HG03060 (cell line): ENCODE data around the gene ATP1A2.
"Not testable (repeated sequence)": the region's sequence is repeated elsewhere in the genome, so short reads cannot be mapped to it uniquely, and the experiment has no call there.

Experiments used
- ATAC-seq: cut with Tn5 transposase; IDR thresholded peaks from one replicate; pipeline ENCODE4 v1.9.1; 2021; ENCODE audit warnings: low read depth, moderate number of reproducible peaks; ENCODE audit not compliant: unreplicated experiment

Gene ATP1A2

GRCh38 chr1:160122978-160123495, 7.5 kb downstream of the ATP1A2 start:
- ATAC-seq: no peak

GRCh38 chr1:160123726-160124125, 8.2 kb downstream of the ATP1A2 start:
- ATAC-seq: no peak

GRCh38 chr1:160124705-160125478, 9.3 kb downstream of the ATP1A2 start:
- no peak for ATAC-seq

- ATAC-seq: no peak
Measured at GRCh38 chr1:160125746-160126145, 10.2 kb downstream of the ATP1A2 start.

- ATAC-seq: not testable (repeated sequence)
Measured at GRCh38 chr1:160126342-160126741, 10.8 kb downstream of the ATP1A2 start.

GRCh38 chr1:160127381-160127780, 11.8 kb downstream of the ATP1A2 start:
- ATAC-seq: no peak

- ATAC-seq: no peak
Measured at GRCh38 chr1:160127865-160128523, 12.4 kb downstream of the ATP1A2 start.

GRCh38 chr1:160128636-160129035, 13.1 kb downstream of the ATP1A2 start:
- no peak for ATAC-seq

GRCh38 chr1:160129046-160129445, 13.5 kb downstream of the ATP1A2 start:
- no peak for ATAC-seq

- ATAC-seq: no peak
Measured at GRCh38 chr1:160129558-160129957, 14.0 kb downstream of the ATP1A2 start.

- no peak for ATAC-seq
Measured at GRCh38 chr1:160129966-160130365, 14.4 kb downstream of the ATP1A2 start.

- no peak for ATAC-seq
Measured at GRCh38 chr1:160130486-160130885, 14.9 kb downstream of the ATP1A2 start.

- ATAC-seq: no peak
Measured at GRCh38 chr1:160130939-160131338, 15.4 kb downstream of the ATP1A2 start.

GRCh38 chr1:160131803-160132565, 16.4 kb downstream of the ATP1A2 start:
- no peak for ATAC-seq

- no peak for ATAC-seq
Measured at GRCh38 chr1:160133990-160134770, 18.6 kb downstream of the ATP1A2 start.

- no peak for ATAC-seq
Measured at GRCh38 chr1:160134791-160135572, 19.4 kb downstream of the ATP1A2 start.

- no peak for ATAC-seq
Measured at GRCh38 chr1:160136121-160136925, 20.8 kb downstream of the ATP1A2 start.

GRCh38 chr1:160136926-160137200, 21.3 kb downstream of the ATP1A2 start:
- ATAC-seq: no peak
